K562 (cell line): ENCODE results near the gene ZMIZ1. TPM values are rescaled to one million over a fixed set of nuclear protein-coding genes. Genes with fewer than 3 reads are reported as not detected.
A peak's percentile ranks its signal among the peaks of the same experiment; 100 is the strongest.

Experiments used
- ATF6 ChIP-seq: sonication (generic); formaldehyde crosslinking; IDR thresholded peaks from 2 replicates; pipeline ENCODE4 v1.4.0; 2020; ENCODE audit warnings: mild to moderate bottlenecking, missing genetic modification reagents
- BCOR ChIP-seq: fragments of 450-650 bp; IDR thresholded peaks from 2 replicates; pipeline ENCODE4 v1.6.1; 2016
- BRCA1 ChIP-seq, 2 experiments: fragments of 450-650 bp in 1 of 2; sonication (generic) in 1 of 2; formaldehyde crosslinking in 1 of 2; IDR thresholded peaks; 2 replicates each; pipeline versions ENCODE4 v1.5.0 to v1.6.1; 2017 to 2020; ENCODE audit warnings: mild to moderate bottlenecking in 1 of 2, missing genetic modification reagents in 1 of 2
- DEAF1 ChIP-seq: fragments of 450-650 bp; formaldehyde crosslinking; IDR thresholded peaks from 2 replicates; pipeline ENCODE4 v1.4.0; 2020; ENCODE audit warnings: mild to moderate bottlenecking, moderate library complexity
- HINFP ChIP-seq: fragments of 450-650 bp; conservative IDR thresholded peaks from 2 replicates; pipeline ENCODE4 v1.6.1; 2016; ENCODE audit warnings: missing genetic modification characterization, low read depth, mild to moderate bottlenecking, control low read depth, missing compliant biosample characterization
- KLF16 ChIP-seq: IDR thresholded peaks from 2 replicates; pipeline ENCODE4 v1.6.1; 2016; ENCODE audit warnings: antibody characterized with exemption
- MNT ChIP-seq, 2 experiments: fragments of 450-650 bp; conservative IDR thresholded peaks; 2 replicates each; pipeline ENCODE4 v1.6.1; 2017; ENCODE audit warnings: mild to moderate bottlenecking in 2 of 2, moderate library complexity in 2 of 2
- POU5F1 ChIP-seq: fragments of 150-350 bp; IDR thresholded peaks from 2 replicates; pipeline ENCODE4 v1.6.1; 2014; ENCODE audit warnings: borderline replicate concordance, low read length, low read depth, mild to moderate bottlenecking; ENCODE audit not compliant: partially characterized antibody
- PRMT5 ChIP-seq: sonication (generic); formaldehyde crosslinking; IDR thresholded peaks from 2 replicates; pipeline ENCODE4 v1.5.0; 2020; ENCODE audit warnings: missing genetic modification reagents
- RNF219 ChIP-seq: fragments of 250-450 bp; sonication (Bioruptor Pico); IDR thresholded peaks from 2 replicates; pipeline ENCODE4 v1.5.0; 2022; ENCODE audit warnings: mild to moderate bottlenecking
- ZNF239 ChIP-seq: fragments of 250-450 bp; sonication (Bioruptor Pico); IDR thresholded peaks from 2 replicates; pipeline ENCODE4 v1.4.0; 2020; ENCODE audit warnings: mild to moderate bottlenecking
- ZNF77 ChIP-seq: fragments of 250-450 bp; sonication (Bioruptor Pico); IDR thresholded peaks from 2 replicates; pipeline ENCODE4 v1.5.0; 2020
- polyA plus RNA-seq, 8 experiments: library from polyadenylated mRNA; depleted of rRNA in 4 of 8; stranded (reverse) in 5 of 8; unstranded in 3 of 8; fragments of >200 nt; fragmentation: Nextera tagmentation in 2 of 8; fragmentation: Illumina TruSeq in 1 of 8; extraction: Ambion mirVana in 2 of 8; extraction: Trizol in 1 of 8; gene quantifications; 2 replicates each; pipeline versions ENCODE4 v1.2.1 to v1.2.3, GENCODE V29; 2011 to 2014; ENCODE audit warnings: inconsistent platforms in 1 of 8, missing spikeins in 1 of 8
- total RNA-seq, 7 experiments: library from RNA; depleted of rRNA in 6 of 7; stranded (reverse); fragments of >200 nt in 6 of 7; fragmentation: Illumina TruSeq in 2 of 7; extraction: Trizol in 2 of 7; gene quantifications; 2 replicates each; pipeline versions ENCODE4 v1.2.1 to v1.2.3, GENCODE V29; 2011 to 2021; ENCODE audit warnings: low replicate concordance in 1 of 7
- TF ChIP-seq, protein P1 (sequence below): fragments of 200-800 bp; sonication (Bioruptor generic); IDR thresholded peaks from 2 replicates; pipeline ENCODE4 v1.6.1; 2017; ENCODE audit warnings: missing genetic modification characterization, missing compliant biosample characterization

The ZMIZ1 gene
- total and polyA plus RNA-seq, 9 of the 15 experiments (the other 6 are each of a cell fraction or from before 2014, with no cell fraction given), result 1.0 to 37.3 (median 4.3) TPM

DNA sequence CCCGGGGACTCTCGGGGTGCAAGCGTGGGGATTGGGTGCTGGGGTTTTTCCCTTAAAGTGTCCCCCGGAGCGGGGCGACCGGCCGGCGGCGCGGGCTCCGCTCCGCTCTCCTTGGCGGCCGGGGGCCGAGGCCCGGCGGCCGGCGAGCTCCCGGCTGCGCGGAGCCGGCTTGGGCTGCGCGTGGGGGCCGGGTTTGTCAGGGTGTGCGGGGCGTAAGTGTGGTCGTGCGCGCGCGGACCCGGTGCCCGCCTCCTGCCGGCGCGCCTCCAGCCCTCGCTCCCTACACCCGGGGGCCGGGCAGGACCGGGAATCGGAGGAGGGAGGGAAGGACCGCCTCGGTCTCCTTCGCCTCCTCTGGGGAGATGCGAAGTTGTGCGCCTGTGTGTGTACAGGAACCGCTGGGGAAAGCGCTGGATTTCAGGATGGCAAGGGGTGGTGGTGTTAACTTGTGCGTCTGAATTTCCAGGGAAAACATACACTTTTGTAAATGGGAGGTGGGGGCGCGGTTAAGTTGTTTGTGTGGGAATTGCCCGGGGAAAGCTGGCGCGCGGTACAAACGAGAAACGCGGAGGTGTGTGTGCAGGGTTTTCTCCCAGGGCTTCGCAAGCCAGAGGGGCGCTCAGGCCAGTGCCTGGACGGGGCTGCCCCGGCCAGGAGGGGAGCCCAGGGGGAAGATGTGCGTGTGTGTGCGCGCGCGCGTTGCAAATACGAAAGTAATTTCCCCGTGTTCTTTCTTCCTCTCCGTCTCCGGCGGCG is 737 bp downstream of the ZMIZ1 start (continued):
- TF ChIP-seq POU5F1, result no peak
- no peak for TF ChIP-seq DEAF1 (CRISPR knock-in tag)
- TF ChIP-seq HINFP (tag), result no peak
- no peak for TF ChIP-seq MNT (conservative IDR thresholded peaks at IDR 0.05)
- TF ChIP-seq, protein P1, sequence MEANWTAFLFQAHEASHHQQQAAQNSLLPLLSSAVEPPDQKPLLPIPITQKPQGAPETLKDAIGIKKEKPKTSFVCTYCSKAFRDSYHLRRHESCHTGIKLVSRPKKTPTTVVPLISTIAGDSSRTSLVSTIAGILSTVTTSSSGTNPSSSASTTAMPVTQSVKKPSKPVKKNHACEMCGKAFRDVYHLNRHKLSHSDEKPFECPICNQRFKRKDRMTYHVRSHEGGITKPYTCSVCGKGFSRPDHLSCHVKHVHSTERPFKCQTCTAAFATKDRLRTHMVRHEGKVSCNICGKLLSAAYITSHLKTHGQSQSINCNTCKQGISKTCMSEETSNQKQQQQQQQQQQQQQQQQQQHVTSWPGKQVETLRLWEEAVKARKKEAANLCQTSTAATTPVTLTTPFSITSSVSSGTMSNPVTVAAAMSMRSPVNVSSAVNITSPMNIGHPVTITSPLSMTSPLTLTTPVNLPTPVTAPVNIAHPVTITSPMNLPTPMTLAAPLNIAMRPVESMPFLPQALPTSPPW (CRISPR knock-in tag), result no peak
- TF ChIP-seq BCOR, result peak; percentile 58
- no peak for TF ChIP-seq RNF219 (CRISPR knock-in tag)
- no peak; the same call in 1 of the 2 replicates for TF ChIP-seq ATF6 (CRISPR knock-in tag)
- no peak for TF ChIP-seq ZNF77 (CRISPR knock-in tag)
- TF ChIP-seq ZNF239 (CRISPR knock-in tag), result no peak
- TF ChIP-seq KLF16, result no peak
- no peak for TF ChIP-seq BRCA1 (IDR thresholded peaks at IDR 0.05)
- TF ChIP-seq BRCA1 (CRISPR knock-in tag; IDR thresholded peaks at IDR 0.05), result no peak
- TF ChIP-seq PRMT5 (CRISPR knock-in tag), result no peak
